ENCODE results near the gene PAFAH2.

DNA sequence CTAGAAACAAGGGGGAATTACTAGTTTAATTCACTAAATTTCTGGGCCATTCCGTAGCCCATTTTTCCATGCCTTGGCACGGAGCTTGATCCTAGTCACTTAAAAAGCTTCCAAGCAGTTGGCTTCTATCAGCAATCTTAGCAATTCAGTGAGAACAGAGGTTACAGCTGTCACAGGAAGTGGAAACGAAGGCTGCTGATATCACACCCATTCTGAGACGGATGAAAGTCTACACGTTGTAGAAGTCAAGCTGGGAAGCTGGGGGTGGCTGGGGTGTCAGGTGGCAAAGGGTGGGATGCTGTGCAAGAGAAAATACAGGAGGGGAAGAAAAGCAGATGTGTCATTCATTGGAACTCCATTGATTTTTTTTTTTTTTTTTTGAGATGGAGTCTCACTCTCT lies 79.9 kb downstream of the PAFAH2 start:
- TF ChIP-seq, protein P1, sequence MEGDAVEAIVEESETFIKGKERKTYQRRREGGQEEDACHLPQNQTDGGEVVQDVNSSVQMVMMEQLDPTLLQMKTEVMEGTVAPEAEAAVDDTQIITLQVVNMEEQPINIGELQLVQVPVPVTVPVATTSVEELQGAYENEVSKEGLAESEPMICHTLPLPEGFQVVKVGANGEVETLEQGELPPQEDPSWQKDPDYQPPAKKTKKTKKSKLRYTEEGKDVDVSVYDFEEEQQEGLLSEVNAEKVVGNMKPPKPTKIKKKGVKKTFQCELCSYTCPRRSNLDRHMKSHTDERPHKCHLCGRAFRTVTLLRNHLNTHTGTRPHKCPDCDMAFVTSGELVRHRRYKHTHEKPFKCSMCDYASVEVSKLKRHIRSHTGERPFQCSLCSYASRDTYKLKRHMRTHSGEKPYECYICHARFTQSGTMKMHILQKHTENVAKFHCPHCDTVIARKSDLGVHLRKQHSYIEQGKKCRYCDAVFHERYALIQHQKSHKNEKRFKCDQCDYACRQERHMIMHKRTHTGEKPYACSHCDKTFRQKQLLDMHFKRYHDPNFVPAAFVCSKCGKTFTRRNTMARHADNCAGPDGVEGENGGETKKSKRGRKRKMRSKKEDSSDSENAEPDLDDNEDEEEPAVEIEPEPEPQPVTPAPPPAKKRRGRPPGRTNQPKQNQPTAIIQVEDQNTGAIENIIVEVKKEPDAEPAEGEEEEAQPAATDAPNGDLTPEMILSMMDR (IDR thresholded peaks at IDR 0.05), result no peak
- no peak for TF ChIP-seq POLR2AphosphoS5 (IDR thresholded peaks at IDR 0.05; ENCODE audit: low read depth, low read length)

Measured in Panc1 (cell line).